HepG2 (cell line): ENCODE results near the gene TAS1R3. TPM values are rescaled to one million over a fixed set of nuclear protein-coding genes. Genes with fewer than 3 reads are reported as not detected.
A peak's percentile ranks its signal among the peaks of the same experiment; 100 is the strongest.

Experiments used
- ATF7-NPFF ChIP-seq: sonication (generic); formaldehyde crosslinking; IDR thresholded peaks from 2 replicates; pipeline ENCODE4 v1.8.1; 2023; ENCODE audit warnings: mild to moderate bottlenecking, low read depth, missing genetic modification reagents, moderate library complexity
- CENPT ChIP-seq: sonication (generic); formaldehyde crosslinking; IDR thresholded peaks from 2 replicates; pipeline ENCODE4 v1.8.0; 2022; ENCODE audit warnings: low read depth, mild to moderate bottlenecking, moderate library complexity, missing genetic modification reagents
- DR1 ChIP-seq: sonication (generic); formaldehyde crosslinking; IDR thresholded peaks from 2 replicates; pipeline ENCODE4 v1.8.0; 2021; ENCODE audit warnings: mild to moderate bottlenecking, missing genetic modification reagents, inconsistent platforms
- HNF1B ChIP-seq: sonication (generic); formaldehyde crosslinking; IDR thresholded peaks from 2 replicates; pipeline ENCODE4 v1.5.1; 2020; ENCODE audit warnings: mild to moderate bottlenecking, moderate library complexity, missing genetic modification reagents
- HNRNPH1 ChIP-seq: fragments of 200-400 bp; formaldehyde crosslinking; optimal IDR thresholded peaks from 2 replicates; pipeline ENCODE3; 2017; ENCODE audit warnings: mild to moderate bottlenecking, low read depth, low read length
- KMT2A ChIP-seq: sonication (generic); formaldehyde crosslinking; IDR thresholded peaks from 2 replicates; pipeline ENCODE4 v1.4.0; 2020; ENCODE audit warnings: missing genetic modification reagents
- NR2F6 ChIP-seq, 2 experiments: IDR thresholded peaks; 2 replicates each; pipeline ENCODE4 v1.6.1; 2016; ENCODE audit warnings: antibody characterized with exemption in 1 of 2, mild to moderate bottlenecking in 1 of 2
- PPARG ChIP-seq: conservative IDR thresholded peaks from 2 replicates; pipeline ENCODE4 v1.6.1; 2016; ENCODE audit warnings: missing biosample characterization, missing genetic modification reagents
- SAFB2 ChIP-seq: sonication (generic); formaldehyde crosslinking; IDR thresholded peaks from 2 replicates; pipeline ENCODE4 v1.5.1; 2020; ENCODE audit warnings: missing genetic modification reagents, low read depth, mild to moderate bottlenecking, borderline replicate concordance
- SALL2 ChIP-seq: sonication (generic); formaldehyde crosslinking; IDR thresholded peaks from 2 replicates; pipeline ENCODE4 v1.8.1; 2023; ENCODE audit warnings: mild to moderate bottlenecking, missing genetic modification reagents, inconsistent platforms
- SNAI1 ChIP-seq: sonication (generic); formaldehyde crosslinking; IDR thresholded peaks from 2 replicates; pipeline ENCODE4 v1.5.0; 2020; ENCODE audit warnings: mild to moderate bottlenecking, missing genetic modification reagents, borderline replicate concordance
- ZBTB3 ChIP-seq: sonication (generic); formaldehyde crosslinking; IDR thresholded peaks from 2 replicates; pipeline ENCODE4 v1.4.0; 2020; ENCODE audit warnings: low read depth, mild to moderate bottlenecking, moderate library complexity, missing genetic modification reagents, borderline replicate concordance
- ZBTB7B ChIP-seq: sonication (generic); formaldehyde crosslinking; IDR thresholded peaks from 2 replicates; pipeline ENCODE4 v1.4.0; 2020; ENCODE audit warnings: missing genetic modification reagents
- ZNF12 ChIP-seq: sonication (generic); formaldehyde crosslinking; IDR thresholded peaks from 2 replicates; pipeline ENCODE4 v1.5.0; 2020; ENCODE audit warnings: missing genetic modification reagents
- ZNF136 ChIP-seq: sonication (generic); formaldehyde crosslinking; IDR thresholded peaks from 2 replicates; pipeline ENCODE4 v1.8.1; 2022; ENCODE audit warnings: low read depth, mild to moderate bottlenecking, moderate library complexity, missing genetic modification reagents
- ZNF232 ChIP-seq: sonication (generic); formaldehyde crosslinking; IDR thresholded peaks from 2 replicates; pipeline ENCODE4 v1.4.0; 2020; ENCODE audit warnings: missing genetic modification reagents, borderline replicate concordance
- ZNF274 ChIP-seq: sonication (generic); formaldehyde crosslinking; IDR thresholded peaks from 2 replicates; pipeline ENCODE4 v1.5.1; 2020; ENCODE audit warnings: mild to moderate bottlenecking, missing genetic modification reagents
- ZNF709 ChIP-seq: sonication (generic); formaldehyde crosslinking; IDR thresholded peaks from 2 replicates; pipeline ENCODE4 v1.5.0; 2020; ENCODE audit warnings: mild to moderate bottlenecking, missing genetic modification reagents
- ZNF761 ChIP-seq: sonication (generic); formaldehyde crosslinking; conservative IDR thresholded peaks from 2 replicates; pipeline ENCODE4 v1.4.0; 2020; ENCODE audit warnings: mild to moderate bottlenecking, missing genetic modification reagents
- ZNF790 ChIP-seq: sonication (generic); formaldehyde crosslinking; IDR thresholded peaks from 2 replicates; pipeline ENCODE4 v1.8.0; 2022; ENCODE audit warnings: missing genetic modification reagents, mild to moderate bottlenecking, borderline replicate concordance
- polyA plus RNA-seq, 8 experiments: library from polyadenylated mRNA; depleted of rRNA in 3 of 8; stranded (reverse) in 7 of 8; unstranded in 1 of 8; fragments of >200 nt; fragmentation: Illumina TruSeq in 4 of 8; extraction: Trizol in 4 of 8; gene quantifications; 2 replicates each; pipeline versions ENCODE4 v1.2.1 to v1.2.3, GENCODE V29; 2011 to 2016; ENCODE audit warnings: low read depth in 4 of 8, missing spikeins in 1 of 8, mixed read lengths in 1 of 8; ENCODE audit not compliant: insufficient read depth in 1 of 8
- total RNA-seq, 5 experiments: library from RNA; depleted of rRNA; stranded (reverse); fragments of >200 nt; fragmentation: Illumina TruSeq; extraction: Trizol; gene quantifications; 2 replicates each; pipeline ENCODE4 v1.2.3, GENCODE V29; 2016; ENCODE audit warnings: low read depth in 1 of 5
- TF ChIP-seq, protein P1 (sequence below): sonication (generic); formaldehyde crosslinking; IDR thresholded peaks from 2 replicates; pipeline ENCODE4 v1.4.0; 2020; ENCODE audit warnings: mild to moderate bottlenecking, missing genetic modification reagents

Gene TAS1R3
- total and polyA plus RNA-seq, 2 of the 13 experiments (the other 11 are each of a cell fraction or from before 2014, with no cell fraction given), result 0.13 to 0.15 TPM

DNA sequence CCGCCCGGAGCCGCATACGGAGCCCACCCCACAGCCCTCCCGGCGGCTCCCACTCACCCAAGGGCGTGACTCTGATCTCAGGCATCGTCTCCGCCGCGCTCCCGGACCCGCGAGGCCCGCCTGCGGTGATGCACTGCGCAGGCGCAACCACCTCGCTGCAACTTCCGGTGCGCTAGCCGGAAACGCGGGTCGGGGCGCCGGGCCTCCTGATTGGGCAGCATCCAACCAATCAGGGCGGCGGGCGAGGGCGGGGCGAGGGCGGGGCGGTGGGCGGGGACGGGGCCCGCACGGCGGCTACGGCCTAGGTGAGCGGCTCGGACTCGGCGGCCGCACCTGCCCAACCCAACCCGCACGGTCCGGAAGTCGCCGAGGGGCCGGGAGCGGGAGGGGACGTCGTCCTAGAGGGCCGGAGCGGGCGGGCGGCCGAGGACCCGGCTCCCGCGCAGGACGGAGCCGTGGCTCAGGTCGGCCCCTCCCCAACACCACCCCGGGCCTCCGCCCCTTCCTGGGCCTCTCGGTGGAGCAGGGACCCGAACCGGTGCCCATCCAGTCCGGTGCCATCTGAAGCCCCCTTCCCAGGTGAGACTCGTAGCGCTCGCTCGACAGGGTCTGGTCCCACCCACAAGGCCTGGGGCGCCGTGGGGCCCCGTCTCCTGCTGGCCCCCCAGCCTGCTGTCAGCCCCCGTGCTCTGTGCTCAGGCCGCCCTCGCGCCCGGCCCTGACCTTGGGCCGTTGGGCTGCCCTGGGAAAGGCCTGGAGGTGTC lies 6.4 kb upstream of the TAS1R3 start, which contains the start of the genes CPTP and INTS11 (continued):
- TF ChIP-seq HNF1B (peak; percentile 86; the same call in 1 of the 2 replicates), ZBTB3 (CRISPR knock-in tag) (no peak), ZNF12 (CRISPR knock-in tag) (no peak), ZNF761 (CRISPR knock-in tag) (0 out of 2 replicates have a peak, but pooled peaks have one; percentile 39), KMT2A (CRISPR knock-in tag) (peak; percentile 60; the same call in 1 of the 2 replicates), ATF7-NPFF (no peak; the same call in 1 of the 2 replicates), SNAI1 (CRISPR knock-in tag) (peak; percentile 46; the same call in 1 of the 2 replicates), SAFB2 (CRISPR knock-in tag) (0 out of 2 replicates have a peak, but pooled peaks have one; percentile 41), DR1 (CRISPR knock-in tag) (no peak; the same call in 1 of the 2 replicates), ZNF790 (CRISPR knock-in tag) (0 out of 2 replicates have a peak, but pooled peaks have one; percentile 76), PPARG (CRISPR knock-in tag) (0 out of 2 replicates have a peak, but pooled peaks have one; percentile 11), ZNF274 (no peak; the same call in 1 of the 2 replicates), NR2F6 (IDR thresholded peaks at IDR 0.05) (no peak), NR2F6 (CRISPR knock-in tag; IDR thresholded peaks at IDR 0.05) (peak; percentile 41; the same call in 1 of the 2 replicates), ZNF136 (CRISPR knock-in tag) (no peak), ZNF709 (0 out of 2 replicates have a peak, but pooled peaks have one; percentile 32), ZNF232 (CRISPR knock-in tag) (0 out of 2 replicates have a peak, but pooled peaks have one; percentile 52), ZBTB7B (CRISPR knock-in tag) (peak; percentile 12; the same call in 1 of the 2 replicates), HNRNPH1 (no peak), CENPT (no peak), SALL2 (CRISPR knock-in tag) (no peak)
- TF ChIP-seq, protein P1, sequence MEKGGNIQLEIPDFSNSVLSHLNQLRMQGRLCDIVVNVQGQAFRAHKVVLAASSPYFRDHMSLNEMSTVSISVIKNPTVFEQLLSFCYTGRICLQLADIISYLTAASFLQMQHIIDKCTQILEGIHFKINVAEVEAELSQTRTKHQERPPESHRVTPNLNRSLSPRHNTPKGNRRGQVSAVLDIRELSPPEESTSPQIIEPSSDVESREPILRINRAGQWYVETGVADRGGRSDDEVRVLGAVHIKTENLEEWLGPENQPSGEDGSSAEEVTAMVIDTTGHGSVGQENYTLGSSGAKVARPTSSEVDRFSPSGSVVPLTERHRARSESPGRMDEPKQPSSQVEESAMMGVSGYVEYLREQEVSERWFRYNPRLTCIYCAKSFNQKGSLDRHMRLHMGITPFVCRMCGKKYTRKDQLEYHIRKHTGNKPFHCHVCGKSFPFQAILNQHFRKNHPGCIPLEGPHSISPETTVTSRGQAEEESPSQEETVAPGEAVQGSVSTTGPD (CRISPR knock-in tag), result no peak
